A673 (cell line): ENCODE measurements around the gene CRYBA2.

Experiments
- EZH2 ChIP-seq: fragments of 200-600 bp; sonication (generic); IDR thresholded peaks from 2 replicates; pipeline ENCODE4 v1.6.1; 2017; ENCODE audit warnings: borderline replicate concordance, low read depth, mild to moderate bottlenecking, mixed read lengths, antibody characterized with exemption, low read length; ENCODE audit not compliant: poor library complexity, severe bottlenecking
- TF ChIP-seq, protein P1 (sequence below): fragments of 300-800, 200-600 bp; sonication (generic); conservative IDR thresholded peaks from 2 replicates; pipeline ENCODE4 v1.5.1; 2017; ENCODE audit warnings: low read depth, mild to moderate bottlenecking, antibody characterized with exemption, low read length, moderate library complexity, mixed read lengths

DNA sequence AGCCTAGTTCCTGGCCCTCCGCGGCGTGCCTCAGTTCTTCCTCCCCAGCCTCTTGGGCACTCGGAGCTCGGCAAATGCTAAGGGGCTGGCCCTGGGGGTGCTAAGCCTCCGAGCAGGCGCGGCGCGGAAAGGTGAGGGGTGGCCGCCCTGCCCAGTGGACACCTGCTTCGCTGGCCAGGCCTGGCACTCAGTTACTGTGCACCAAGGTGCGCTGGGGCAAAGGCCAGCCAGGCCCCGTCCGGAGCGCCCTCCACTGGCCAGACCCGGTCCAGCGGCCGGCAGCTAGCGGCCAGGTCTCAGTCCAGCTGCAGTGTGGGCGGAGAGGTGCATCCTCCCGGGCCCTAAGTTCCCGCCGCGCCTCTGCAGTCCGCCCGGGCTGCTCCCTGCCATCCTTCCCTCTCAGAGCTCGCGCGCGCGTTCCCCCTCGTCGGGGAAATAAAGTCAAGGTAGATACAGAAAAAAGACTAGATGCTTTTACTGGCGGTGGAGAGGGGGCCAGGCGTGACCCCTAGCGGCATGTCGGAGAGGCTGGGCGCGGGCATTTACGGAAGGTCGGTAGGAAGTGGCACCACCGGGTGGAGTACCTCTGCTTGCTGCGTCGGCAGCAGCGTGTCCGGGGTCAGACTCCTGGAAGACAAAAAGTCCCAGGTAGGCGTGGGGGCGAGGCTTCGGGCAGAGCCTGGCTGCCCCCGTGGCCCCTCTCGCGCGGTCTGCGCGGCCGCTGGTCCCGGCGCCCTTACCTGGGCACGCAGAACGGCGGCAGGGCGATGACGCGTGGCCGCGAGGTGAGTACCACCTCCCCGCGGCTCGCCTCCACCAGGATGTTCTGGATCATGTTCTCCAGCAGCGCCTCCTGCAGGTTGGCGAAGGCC, 9.4 kb upstream of the CRYBA2 start:
- TF ChIP-seq, protein P1, sequence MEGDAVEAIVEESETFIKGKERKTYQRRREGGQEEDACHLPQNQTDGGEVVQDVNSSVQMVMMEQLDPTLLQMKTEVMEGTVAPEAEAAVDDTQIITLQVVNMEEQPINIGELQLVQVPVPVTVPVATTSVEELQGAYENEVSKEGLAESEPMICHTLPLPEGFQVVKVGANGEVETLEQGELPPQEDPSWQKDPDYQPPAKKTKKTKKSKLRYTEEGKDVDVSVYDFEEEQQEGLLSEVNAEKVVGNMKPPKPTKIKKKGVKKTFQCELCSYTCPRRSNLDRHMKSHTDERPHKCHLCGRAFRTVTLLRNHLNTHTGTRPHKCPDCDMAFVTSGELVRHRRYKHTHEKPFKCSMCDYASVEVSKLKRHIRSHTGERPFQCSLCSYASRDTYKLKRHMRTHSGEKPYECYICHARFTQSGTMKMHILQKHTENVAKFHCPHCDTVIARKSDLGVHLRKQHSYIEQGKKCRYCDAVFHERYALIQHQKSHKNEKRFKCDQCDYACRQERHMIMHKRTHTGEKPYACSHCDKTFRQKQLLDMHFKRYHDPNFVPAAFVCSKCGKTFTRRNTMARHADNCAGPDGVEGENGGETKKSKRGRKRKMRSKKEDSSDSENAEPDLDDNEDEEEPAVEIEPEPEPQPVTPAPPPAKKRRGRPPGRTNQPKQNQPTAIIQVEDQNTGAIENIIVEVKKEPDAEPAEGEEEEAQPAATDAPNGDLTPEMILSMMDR = peak; percentile 78
- TF ChIP-seq EZH2 = peak; percentile 78
